Stimulated activated effector memory CD8-positive, alpha-beta T cell treated with anti-CD3 and anti-CD28 coated beads, Interleukin-12 subunit alpha, Interleukin-12 subunit beta, amount 100 ng/mL, for 72 hours (primary cell): ENCODE data around the gene TBK1.
A peak's percentile ranks its signal among the peaks of the same experiment; 100 is the strongest.

Experiments used
- ATAC-seq: fragments of 150-1000 bp; cut with Tn5 transposase; 2 replicates; pipeline ENCODE4 v1.10.0; 2021
- DNase-seq, 2 donors: peaks; one replicate each; pipeline ENCODE4 v3.0.0; 2021 to 2022; ENCODE audit warnings: low spot score in 2 of 2
- H3K27ac Mint-ChIP-seq: one replicate; pipeline ENCODE4 v1.8.0; 2022; ENCODE audit warnings: mild to moderate bottlenecking, mixed read lengths
- H3K36me3 Mint-ChIP-seq: one replicate; pipeline ENCODE4 v1.8.0; 2022; ENCODE audit warnings: mild to moderate bottlenecking, mixed read lengths
- H3K4me1 Mint-ChIP-seq: one replicate; pipeline ENCODE4 v1.8.0; 2022; ENCODE audit warnings: mixed read lengths
- H3K4me3 Mint-ChIP-seq: one replicate; pipeline ENCODE4 v1.8.0; 2022; ENCODE audit warnings: mild to moderate bottlenecking, mixed read lengths
- H3K9me3 Mint-ChIP-seq: one replicate; pipeline ENCODE4 v1.8.0; 2022; ENCODE audit warnings: mixed read lengths

TBK1 gene

DNA sequence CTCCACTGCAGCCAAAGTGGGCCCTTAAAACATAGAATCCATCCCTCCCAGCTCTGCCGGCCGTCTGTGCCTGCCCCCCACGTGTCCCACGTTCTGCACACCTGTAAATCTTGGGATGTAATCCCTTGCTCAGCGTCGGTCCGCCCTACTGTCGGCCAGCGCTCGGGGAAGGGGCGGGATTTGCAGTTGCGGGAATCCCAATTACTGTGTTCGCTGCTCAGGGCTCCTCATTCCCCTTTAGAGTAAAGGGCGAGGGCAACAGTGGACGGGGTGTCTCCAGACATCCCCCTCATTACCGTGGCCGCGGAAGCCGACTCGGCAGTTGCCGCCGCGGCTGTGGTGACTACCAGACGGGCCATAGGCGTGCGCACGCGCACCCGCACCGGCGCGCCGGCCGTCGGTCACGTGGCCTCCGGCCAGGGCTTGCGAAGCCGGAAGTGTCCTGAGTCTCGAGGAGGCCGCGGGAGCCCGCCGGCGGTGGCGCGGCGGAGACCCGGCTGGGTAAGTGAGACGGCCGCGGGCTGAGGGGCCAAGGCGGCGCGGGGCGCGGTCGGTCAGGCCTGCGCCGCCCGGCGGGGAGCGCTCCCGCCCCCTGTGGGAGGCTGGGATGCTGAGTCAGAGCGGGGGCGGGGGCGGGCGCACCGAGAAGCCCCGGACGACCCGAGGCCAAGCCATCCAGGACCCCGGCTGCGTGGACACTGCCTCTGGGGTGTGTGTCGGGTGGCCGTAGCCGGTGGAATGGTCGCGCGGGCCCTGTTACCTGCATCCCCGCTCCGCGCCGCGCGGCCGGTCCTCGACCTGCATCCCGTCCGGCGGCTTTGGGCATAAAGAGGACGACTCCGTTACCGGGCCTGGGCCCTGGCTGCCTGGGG is at the start of gene TBK1:
TBK1 (plus strand) TSS at position 434 of the 872 bp plus-strand sequence. CDS start 3,751 bp downstream, outside the sequence.
- Mint-ChIP-seq H3K4me1 (peaks cover 44% of the 10 kb centered on the region), H3K9me3 (no peaks in the 10 kb centered on the region), H3K36me3 (peaks cover 59% of the 10 kb centered on the region), H3K27ac (peak within 1 kb of the TSS; percentile 96), H3K4me3 (peak within 1 kb of the TSS; percentile 88)
- ATAC-seq (peak; percentile 87), DNase-seq (peak; percentile 77 to 93)

DNA sequence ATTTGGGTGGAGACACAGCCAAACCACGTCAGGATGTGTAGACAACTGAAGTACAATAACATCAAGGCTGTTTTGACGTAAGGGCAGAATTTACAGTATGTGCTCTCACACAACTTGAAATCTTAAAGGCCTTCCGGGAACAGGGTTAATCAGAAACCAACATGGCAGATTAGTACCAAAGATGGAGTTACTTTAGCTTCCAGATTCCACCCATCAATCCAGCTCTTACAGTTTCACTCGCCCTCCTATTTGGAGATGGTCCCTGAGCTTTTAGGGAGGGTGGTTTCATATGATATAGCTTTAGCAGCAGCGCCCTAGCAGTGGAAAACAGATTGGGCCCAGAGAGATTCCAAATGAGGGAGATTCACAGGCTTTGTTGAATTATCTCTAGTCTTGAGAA is 49.7 kb upstream of the TBK1 start:
- ATAC-seq (no peak), DNase-seq (no peak)
- H3K9me3 Mint-ChIP-seq, result no peaks in the 10 kb centered on the region
- no peak overlapping the region for H3K27ac Mint-ChIP-seq
- H3K4me1 Mint-ChIP-seq, result peaks cover 19% of the 10 kb centered on the region
- no peak overlapping the region for H3K4me3 Mint-ChIP-seq
- peaks cover 27% of the 10 kb centered on the region for H3K36me3 Mint-ChIP-seq

DNA sequence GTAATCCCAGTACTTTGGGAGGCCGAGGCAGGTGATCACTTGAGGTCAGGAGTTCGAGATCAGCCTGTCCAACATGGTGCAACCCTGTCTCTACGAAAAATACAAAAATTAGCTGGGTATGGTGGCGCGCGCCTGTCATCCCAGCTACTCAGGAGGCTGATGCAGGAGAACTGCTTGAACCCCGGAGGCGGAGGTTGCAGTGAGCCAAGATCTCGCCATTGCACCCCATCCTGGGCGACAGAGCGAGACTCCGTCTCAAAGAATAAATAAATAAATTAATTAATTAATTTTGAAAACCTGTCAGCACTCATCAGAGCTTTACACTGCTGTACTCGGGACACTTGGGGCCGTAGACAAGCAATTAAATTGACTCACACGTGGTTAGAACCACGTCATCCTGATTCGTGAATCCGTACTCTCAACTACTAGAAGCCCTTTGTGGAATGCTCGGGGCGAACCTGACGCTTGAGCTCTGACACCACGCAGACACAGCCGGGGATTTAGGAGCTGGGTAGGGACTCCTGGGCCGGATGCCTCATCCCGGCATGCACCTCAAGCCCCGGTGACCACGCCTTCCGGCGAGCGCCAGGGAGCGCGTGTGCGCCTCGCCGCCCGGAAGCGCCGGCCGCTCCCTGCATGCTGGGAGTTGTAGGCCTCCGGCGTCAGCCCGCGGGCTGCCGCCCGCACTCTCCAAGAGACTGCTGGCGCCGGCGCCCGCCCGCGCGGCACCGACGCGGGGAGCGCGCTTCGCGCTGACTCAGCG is 48.0 kb upstream of the TBK1 start, which contains the start of gene XPOT:
XPOT (plus strand) TSS at position 686 of the 763 bp plus-strand sequence. CDS start 5,644 bp downstream, outside the sequence.
- DNase-seq (peak; percentile 75 to 92), ATAC-seq (peak; percentile 96)
- Mint-ChIP-seq H3K9me3 (no peaks in the 10 kb centered on the region), H3K36me3 (peaks cover 41% of the 10 kb centered on the region), H3K4me1 (peaks cover 25% of the 10 kb centered on the region), H3K4me3 (peak within 1 kb of the TSS; percentile 96), H3K27ac (peak within 1 kb of the TSS; percentile 99)

DNA sequence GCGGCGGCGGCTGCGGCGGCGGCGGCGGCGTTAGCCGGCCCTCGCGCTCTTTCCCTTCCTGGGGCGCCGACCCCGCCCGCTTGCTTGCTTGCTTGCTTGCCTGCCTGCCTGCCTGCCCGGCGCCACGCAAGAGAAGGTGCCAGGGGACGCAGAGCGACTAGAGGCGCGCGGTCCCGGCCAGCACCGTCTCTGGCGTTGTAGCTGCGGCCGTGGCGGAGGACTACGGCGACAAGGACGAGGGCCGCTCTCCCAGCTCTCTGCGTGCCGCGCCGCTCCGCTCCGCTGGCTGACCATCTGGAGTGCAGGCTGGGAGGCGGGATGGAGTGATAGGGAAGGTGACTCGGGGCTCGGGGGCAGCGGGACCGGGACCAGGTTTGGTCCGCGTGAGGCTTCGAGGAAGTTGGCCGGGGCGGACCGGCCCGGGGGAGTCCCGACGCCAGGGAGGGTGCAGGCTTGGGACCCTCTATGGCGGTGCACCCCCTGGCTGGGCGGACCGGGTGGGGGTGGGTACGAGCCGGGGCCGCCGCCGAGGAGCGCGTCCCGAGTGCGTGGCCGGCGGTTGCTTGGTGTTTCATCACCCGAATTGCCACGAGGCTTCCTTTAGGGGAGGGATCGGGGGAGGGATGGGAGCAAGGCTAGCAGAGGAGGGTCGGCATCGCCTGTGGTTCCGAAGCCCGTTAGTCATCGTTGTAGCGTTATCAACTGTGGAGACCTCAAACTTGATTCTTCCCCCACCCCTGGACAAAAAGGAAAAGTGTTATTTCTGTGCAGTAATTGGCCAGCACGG is 47.3 kb upstream of the TBK1 start:
- Mint-ChIP-seq H3K4me1 (peaks cover 22% of the 10 kb centered on the region), H3K4me3 (peak overlapping the region; percentile 96), H3K9me3 (no peaks in the 10 kb centered on the region), H3K36me3 (peaks cover 49% of the 10 kb centered on the region), H3K27ac (peak overlapping the region; percentile 99)
- ATAC-seq, result peak; percentile 49
- peak; percentile 65 to 85 for DNase-seq

DNA sequence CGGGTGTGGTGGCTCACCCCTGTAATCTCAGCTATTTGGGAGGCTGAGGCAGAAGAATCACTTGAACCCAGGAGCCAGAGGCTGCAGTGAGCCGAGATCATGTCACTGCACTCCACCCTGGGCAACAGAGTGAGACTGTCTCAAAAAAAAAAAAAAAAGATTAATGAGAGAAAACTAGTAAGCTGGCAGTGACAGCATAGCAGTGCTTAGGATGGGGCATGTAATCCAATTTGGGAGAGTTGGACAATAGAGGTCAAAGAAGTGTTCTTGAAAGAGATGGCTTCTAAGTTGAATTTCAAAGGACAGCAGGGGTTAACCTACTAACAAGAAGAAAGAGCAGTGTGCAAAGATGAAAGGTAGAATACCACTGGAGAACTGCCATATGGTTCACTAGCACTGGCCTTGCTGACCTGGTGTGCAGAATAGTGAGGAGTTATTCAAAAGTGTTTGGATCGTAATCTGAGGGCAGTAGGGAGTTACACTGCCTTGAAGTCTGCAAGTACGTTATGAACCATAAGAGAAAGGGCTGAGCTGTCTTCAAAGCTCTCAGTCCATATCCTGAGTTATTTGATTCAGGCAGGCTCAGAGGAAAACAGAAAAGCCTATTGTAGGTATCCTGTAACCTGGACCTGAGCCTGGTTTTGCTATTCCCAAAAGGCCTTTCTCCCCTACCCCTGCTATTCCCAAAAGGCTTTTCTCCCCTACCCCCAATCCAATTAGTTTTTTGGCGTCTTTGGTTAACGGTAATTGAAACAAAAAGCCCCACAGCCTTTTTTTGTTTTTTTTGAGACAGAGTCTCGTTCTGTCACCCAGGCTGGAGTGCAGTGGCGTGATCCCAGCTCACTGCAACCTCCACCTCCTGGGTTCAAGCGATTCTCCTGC is 44.3 kb upstream of the TBK1 start:
- DNase-seq (no peak), ATAC-seq (no peak)
- Mint-ChIP-seq H3K4me3 (no peak overlapping the region), H3K9me3 (no peaks in the 10 kb centered on the region), H3K4me1 (peaks cover 8% of the 10 kb centered on the region), H3K27ac (peak overlapping the region; percentile 29), H3K36me3 (peaks cover 78% of the 10 kb centered on the region)

DNA sequence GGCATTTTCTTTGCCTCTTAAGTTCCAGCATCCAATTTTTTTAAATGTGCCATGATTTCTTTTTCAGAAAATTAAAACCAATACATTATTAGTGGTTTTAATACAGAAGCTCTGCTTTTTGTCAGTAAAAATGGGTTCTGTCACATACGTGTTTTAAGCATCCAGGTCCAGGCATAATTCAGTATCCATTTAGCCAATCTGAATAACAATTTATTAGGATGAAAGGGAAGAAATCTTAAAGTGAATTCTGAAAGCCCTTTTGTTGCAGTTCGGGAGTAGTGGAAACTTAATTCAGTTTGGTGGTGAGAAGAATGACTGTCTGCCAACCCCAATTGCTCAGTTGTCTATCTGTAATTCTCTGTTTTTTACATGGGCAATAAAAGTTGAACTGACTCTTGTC is 40.5 kb upstream of the TBK1 start:
- Mint-ChIP-seq H3K36me3 (peaks cover 92% of the 10 kb centered on the region), H3K27ac (no peak overlapping the region), H3K4me3 (no peak overlapping the region), H3K4me1 (peaks cover 14% of the 10 kb centered on the region), H3K9me3 (no peaks in the 10 kb centered on the region)
- no peak for ATAC-seq
- no peak for DNase-seq

DNA sequence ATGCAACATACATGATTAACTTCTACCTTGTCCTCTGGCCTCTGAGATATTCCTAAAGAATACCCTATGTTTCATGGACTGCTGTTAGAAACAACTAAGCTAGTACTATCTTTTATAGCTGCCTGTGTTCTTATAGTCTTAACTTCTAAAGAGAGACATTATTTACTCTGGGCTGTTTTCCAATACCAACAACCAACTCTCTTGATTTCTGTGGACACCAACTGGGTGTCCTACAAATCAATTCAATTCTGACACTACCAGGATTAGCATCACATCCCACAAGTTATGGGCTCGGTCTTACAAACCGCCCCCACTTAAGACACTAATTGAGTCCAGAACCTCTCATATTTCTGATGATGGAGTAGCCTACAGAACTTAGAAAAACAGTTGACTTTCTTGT is 39.5 kb upstream of the TBK1 start:
- peaks cover 97% of the 10 kb centered on the region for H3K36me3 Mint-ChIP-seq
- no peak overlapping the region for H3K27ac Mint-ChIP-seq
- H3K9me3 Mint-ChIP-seq, result no peaks in the 10 kb centered on the region
- no peak for ATAC-seq
- H3K4me1 Mint-ChIP-seq, result peaks cover 14% of the 10 kb centered on the region
- no peak for DNase-seq
- no peak overlapping the region for H3K4me3 Mint-ChIP-seq

DNA sequence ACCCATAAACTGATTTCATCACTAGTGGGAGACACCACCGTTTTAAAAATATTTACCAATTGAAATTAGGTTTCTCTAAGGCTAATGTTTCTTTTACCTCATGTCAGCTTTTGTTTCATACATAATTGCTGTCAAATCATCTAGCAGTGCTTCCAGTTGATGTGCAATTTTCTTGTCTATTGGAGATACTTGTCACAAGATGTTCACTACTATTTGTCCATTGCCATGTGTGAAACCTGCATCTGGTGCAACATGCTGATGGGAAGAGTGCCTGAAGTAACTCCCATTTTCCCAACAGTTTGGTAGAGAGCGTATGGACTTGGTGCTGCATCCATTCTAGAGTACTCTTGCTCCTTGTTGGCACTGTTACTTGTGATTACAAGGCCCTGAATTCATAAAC is 38.0 kb upstream of the TBK1 start:
- no peak for DNase-seq
- no peak overlapping the region for H3K4me3 Mint-ChIP-seq
- peaks cover 12% of the 10 kb centered on the region for H3K4me1 Mint-ChIP-seq
- no peaks in the 10 kb centered on the region for H3K9me3 Mint-ChIP-seq
- H3K27ac Mint-ChIP-seq, result no peak overlapping the region
- peaks cover 100% of the 10 kb centered on the region for H3K36me3 Mint-ChIP-seq
- no peak for ATAC-seq

DNA sequence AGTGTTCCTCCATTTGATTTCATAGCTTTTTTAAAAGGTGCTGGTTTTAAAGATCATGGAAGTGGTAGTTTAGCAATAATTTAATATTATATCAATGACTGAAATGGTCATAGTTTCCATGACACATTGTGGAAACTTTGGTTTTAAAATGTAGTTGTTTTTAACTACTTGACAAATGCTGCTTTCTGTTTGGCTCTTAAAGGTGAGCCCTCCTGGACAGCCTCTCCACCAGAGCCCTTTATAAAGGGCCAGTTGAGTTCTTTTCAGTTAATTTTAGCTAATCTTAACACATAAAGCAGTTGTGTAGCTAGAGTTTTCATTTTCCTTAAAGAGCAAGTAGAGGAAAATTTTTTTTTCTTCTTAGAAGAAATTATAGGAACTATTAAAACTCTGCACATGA is 33.7 kb upstream of the TBK1 start:
- Mint-ChIP-seq H3K36me3 (peaks cover 100% of the 10 kb centered on the region), H3K4me3 (no peak overlapping the region), H3K4me1 (peaks cover 6% of the 10 kb centered on the region), H3K27ac (peak overlapping the region; percentile 10), H3K9me3 (no peaks in the 10 kb centered on the region)
- ATAC-seq (no peak), DNase-seq (no peak)

DNA sequence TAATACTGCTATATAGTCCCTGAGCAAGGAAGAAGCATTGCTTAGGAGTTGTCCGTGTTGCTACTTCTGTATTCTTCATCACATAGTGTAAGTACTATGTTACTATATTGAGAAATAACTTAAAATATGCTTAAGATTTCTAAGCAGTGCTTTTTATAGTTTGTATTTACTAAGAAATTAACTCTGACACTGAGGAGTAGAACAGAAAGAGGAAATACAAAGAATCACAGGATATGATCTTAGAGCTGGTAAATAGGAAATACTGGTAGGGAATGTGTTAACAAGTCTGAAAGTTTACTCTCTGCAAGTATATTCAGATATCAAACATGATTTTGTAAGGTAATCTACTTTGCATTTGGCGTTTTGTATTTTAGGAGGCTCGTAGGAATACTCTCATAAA is 32.2 kb upstream of the TBK1 start:
- DNase-seq (no peak), ATAC-seq (no peak)
- no peak overlapping the region for H3K4me3 Mint-ChIP-seq
- no peaks in the 10 kb centered on the region for H3K9me3 Mint-ChIP-seq
- H3K4me1 Mint-ChIP-seq, result peaks cover 6% of the 10 kb centered on the region
- H3K27ac Mint-ChIP-seq, result no peak overlapping the region
- peaks cover 100% of the 10 kb centered on the region for H3K36me3 Mint-ChIP-seq

DNA sequence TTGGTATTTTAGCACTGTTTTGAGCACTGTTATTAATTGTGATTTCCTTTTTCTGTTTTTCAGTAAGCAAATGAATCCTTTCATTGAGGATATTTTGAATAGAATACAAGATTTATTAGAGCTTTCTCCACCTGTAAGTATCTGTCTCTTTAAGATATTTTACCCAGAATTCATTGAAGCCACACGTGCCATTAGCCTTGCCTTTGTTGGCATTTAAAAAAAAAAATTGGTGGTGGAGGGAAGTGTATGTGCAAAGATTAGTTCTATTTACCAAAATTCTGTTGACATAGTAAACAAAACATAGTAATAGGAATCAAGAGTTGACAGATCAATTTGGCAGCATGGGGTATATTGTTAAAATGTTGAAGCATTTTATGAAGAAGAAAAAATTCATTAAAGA is 23.9 kb upstream of the TBK1 start:
- no peaks in the 10 kb centered on the region for H3K9me3 Mint-ChIP-seq
- peaks cover 100% of the 10 kb centered on the region for H3K36me3 Mint-ChIP-seq
- H3K4me1 Mint-ChIP-seq, result no peaks in the 10 kb centered on the region
- no peak overlapping the region for H3K4me3 Mint-ChIP-seq
- no peak overlapping the region for H3K27ac Mint-ChIP-seq
- ATAC-seq, result no peak
- no peak for DNase-seq

DNA sequence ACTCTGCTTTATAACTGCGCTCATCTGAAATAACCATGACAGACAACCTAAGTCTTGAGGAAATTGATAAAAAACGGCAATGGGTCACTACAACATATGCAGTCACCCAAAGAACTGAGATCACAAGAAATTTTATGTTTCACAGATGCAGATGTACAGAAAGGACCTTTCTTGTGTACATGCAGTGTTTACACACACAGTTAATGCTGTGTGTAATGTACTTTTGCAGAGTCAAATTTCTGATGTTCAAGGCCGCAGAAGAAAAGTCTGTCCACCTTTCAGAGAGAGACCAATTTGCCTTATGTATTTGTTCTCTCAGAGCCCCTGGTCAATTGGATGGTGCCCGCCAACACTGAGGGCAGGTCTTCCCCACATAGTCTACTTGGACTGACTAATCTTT is 23.0 kb upstream of the TBK1 start:
- DNase-seq (no peak), ATAC-seq (no peak)
- H3K4me1 Mint-ChIP-seq, result no peaks in the 10 kb centered on the region
- no peak overlapping the region for H3K4me3 Mint-ChIP-seq
- no peaks in the 10 kb centered on the region for H3K9me3 Mint-ChIP-seq
- H3K36me3 Mint-ChIP-seq, result peaks cover 100% of the 10 kb centered on the region
- no peak overlapping the region for H3K27ac Mint-ChIP-seq

DNA sequence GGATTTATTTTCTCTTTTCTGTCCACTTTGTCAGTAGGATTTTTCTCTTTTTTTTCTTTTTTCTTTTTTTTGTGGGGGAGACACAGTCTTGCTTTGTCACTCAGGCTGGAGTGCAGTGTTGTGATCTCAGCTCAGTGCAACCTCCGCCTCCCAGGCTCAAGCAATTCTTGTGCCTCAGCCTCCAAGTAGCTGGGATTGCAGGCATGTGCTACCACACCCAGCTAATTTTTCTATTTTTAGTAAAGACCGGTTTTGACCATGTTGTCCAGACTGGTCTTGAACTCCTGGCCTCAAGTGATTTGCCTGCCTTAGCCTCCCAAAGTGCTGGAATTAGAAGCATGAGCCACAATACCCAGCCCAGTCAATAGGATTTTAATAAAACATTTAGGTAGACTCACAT is 21.0 kb upstream of the TBK1 start:
- no peak for DNase-seq
- Mint-ChIP-seq H3K4me1 (no peaks in the 10 kb centered on the region), H3K9me3 (no peaks in the 10 kb centered on the region), H3K36me3 (peaks cover 100% of the 10 kb centered on the region), H3K4me3 (no peak overlapping the region), H3K27ac (no peak overlapping the region)
- ATAC-seq, result no peak

DNA sequence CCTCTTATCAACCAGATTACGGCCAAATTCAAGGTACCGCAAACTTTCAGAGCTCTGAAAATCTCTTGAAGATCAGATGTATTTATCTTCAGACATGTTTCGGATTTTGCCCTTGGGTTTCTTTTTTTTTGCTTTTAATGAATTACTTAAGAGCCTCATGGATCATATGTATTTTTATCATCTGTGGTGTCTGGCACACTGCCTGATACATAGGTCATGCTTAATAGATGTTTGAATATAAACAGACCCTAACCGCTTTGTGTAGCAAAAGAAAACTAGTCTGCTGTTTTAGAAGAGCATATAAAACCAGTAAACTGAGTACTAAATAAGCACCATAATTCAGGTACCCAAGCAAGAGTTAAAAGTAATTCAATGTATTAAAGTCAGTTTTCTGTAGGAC is 20.1 kb upstream of the TBK1 start:
- peaks cover 100% of the 10 kb centered on the region for H3K36me3 Mint-ChIP-seq
- no peak overlapping the region for H3K27ac Mint-ChIP-seq
- ATAC-seq (no peak), DNase-seq (no peak)
- H3K9me3 Mint-ChIP-seq, result no peaks in the 10 kb centered on the region
- H3K4me1 Mint-ChIP-seq, result no peaks in the 10 kb centered on the region
- H3K4me3 Mint-ChIP-seq, result no peak overlapping the region
